ENCODE results near the gene MSRB2.

The MSRB2 gene

DNA sequence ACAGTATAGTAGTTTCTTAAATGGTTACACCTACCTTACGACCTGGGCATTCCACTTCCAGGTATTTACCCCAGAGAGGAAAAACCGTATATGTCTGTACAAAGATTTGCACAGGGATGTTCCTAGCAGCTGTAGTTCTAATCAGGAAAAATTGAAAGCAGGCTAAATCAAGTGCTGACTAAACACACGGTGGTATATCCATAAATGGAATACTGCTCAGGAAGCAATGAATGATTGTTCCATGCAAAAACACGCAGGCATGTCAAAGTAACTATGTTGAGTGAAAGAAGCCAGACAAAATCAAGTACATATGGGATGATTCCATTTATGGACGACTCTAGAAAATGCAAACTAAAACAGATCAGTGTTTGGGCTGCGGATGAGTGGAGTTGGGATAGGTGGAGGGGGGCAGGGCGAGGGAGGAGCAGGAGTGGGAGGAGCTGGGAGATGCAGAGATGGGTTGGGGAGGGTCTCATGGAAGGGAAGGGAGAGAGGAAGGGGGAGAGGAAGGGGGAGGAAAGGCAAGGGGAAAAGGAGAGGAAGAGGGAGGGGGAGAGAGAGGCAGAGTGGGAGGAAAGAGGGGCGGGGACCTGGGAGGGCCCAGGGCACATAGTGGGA lies 484 bp upstream of the MSRB2 start:
- H3K27me3 ChIP-seq (ENCODE audit: low read length): no peaks in the 10 kb centered on the region
- no peak overlapping the region for H3K9ac ChIP-seq (ENCODE audit: low read length)
- no peaks in the 10 kb centered on the region for H3K9me3 ChIP-seq (ENCODE audit: insufficient read depth, low read length)
- H3K27ac ChIP-seq (ENCODE audit: low read depth, low read length): no peak overlapping the region
- H3K79me2 ChIP-seq (ENCODE audit: insufficient read depth, low read length): no peaks in the 10 kb centered on the region
- no peaks in the 10 kb centered on the region for H3K36me3 ChIP-seq (ENCODE audit: low read length)
- H3K9me2 ChIP-seq (replicated peaks; ENCODE audit: insufficient read depth, low read length): no peaks in the 10 kb centered on the region
- no peaks in the 10 kb centered on the region for H3F3A ChIP-seq (ENCODE audit: insufficient read depth)
- no peak overlapping the region for H3K4me2 ChIP-seq (ENCODE audit: low read depth, low read length, poor library complexity, severe bottlenecking)
- no peaks in the 10 kb centered on the region for H4K20me1 ChIP-seq (ENCODE audit: low read depth, low read length)
- H3K4me3 ChIP-seq (ENCODE audit: insufficient read depth, low read length, poor library complexity, severe bottlenecking): no peak overlapping the region
- H2AFZ ChIP-seq (ENCODE audit: low read depth, low read length, severe bottlenecking): no peak overlapping the region
- TF ChIP-seq EZH2phosphoT487 (conservative IDR thresholded peaks at IDR 0.05; ENCODE audit: low read length) (no peak), CTCF (IDR thresholded peaks at IDR 0.05; ENCODE audit: insufficient read depth, low read length, poor library complexity, severe bottlenecking) (no peak)

DNA sequence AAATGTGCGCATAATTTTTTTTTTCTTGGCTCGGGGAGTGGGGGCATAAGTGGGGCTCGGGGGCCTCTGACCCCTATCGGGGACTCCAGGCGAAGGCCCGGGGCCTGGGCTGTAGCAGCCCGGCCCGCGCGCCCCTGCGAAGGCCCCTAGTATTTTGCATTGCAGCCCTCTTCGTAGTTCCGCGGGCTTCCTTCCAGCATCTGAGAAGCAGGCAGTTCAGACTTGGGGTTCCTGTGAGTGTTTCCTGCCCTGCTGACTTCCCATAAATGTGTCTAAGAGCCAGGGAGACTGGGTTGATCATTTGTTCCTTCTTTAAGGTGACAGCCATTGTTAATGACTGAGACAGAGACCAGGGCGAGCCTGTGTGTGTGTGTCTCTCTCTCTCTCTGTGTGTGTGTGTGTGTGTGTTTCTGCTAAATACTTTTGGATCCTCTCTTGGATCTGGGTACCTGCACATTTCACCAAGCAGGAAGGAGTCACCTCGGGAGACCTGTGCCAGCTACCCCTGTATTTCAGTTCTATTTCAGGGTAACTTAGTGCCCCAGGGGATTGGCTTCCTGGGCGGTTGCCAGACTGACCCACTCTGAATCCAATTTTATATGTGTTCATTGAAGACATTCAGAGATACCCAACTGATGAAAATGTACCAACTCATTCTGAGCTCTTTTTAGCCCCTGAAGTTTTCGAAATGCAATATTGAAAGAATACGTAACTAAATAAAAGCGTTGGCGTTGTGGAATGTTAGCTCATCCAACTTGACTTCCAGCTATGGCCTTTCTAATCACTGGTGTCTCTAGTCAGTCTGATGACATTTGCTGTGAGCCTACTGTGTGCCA lies 805 bp downstream of the MSRB2 start:
- Histone ChIP-seq H3F3A (ENCODE audit: insufficient read depth) (no peaks in the 10 kb centered on the region), H3K9me2 (replicated peaks; ENCODE audit: insufficient read depth, low read length) (no peaks in the 10 kb centered on the region), H3K9me3 (ENCODE audit: insufficient read depth, low read length) (no peaks in the 10 kb centered on the region), H3K27me3 (ENCODE audit: low read length) (no peaks in the 10 kb centered on the region), H3K79me2 (ENCODE audit: insufficient read depth, low read length) (no peaks in the 10 kb centered on the region), H3K4me3 (ENCODE audit: insufficient read depth, low read length, poor library complexity, severe bottlenecking) (peak overlapping the region; percentile 20), H3K9ac (ENCODE audit: low read length) (0 out of 2 replicates have a peak overlapping the region, but pooled peaks have one; percentile 13), H4K20me1 (ENCODE audit: low read depth, low read length) (no peaks in the 10 kb centered on the region), H3K36me3 (ENCODE audit: low read length) (no peaks in the 10 kb centered on the region), H3K4me2 (ENCODE audit: low read depth, low read length, poor library complexity, severe bottlenecking) (peak overlapping the region; percentile 33), H3K27ac (ENCODE audit: low read depth, low read length) (no peak overlapping the region), H2AFZ (ENCODE audit: low read depth, low read length, severe bottlenecking) (no peak overlapping the region)
- no peak for TF ChIP-seq EZH2phosphoT487 (conservative IDR thresholded peaks at IDR 0.05; ENCODE audit: low read length)
- no peak for TF ChIP-seq CTCF (IDR thresholded peaks at IDR 0.05; ENCODE audit: insufficient read depth, low read length, poor library complexity, severe bottlenecking)

DNA sequence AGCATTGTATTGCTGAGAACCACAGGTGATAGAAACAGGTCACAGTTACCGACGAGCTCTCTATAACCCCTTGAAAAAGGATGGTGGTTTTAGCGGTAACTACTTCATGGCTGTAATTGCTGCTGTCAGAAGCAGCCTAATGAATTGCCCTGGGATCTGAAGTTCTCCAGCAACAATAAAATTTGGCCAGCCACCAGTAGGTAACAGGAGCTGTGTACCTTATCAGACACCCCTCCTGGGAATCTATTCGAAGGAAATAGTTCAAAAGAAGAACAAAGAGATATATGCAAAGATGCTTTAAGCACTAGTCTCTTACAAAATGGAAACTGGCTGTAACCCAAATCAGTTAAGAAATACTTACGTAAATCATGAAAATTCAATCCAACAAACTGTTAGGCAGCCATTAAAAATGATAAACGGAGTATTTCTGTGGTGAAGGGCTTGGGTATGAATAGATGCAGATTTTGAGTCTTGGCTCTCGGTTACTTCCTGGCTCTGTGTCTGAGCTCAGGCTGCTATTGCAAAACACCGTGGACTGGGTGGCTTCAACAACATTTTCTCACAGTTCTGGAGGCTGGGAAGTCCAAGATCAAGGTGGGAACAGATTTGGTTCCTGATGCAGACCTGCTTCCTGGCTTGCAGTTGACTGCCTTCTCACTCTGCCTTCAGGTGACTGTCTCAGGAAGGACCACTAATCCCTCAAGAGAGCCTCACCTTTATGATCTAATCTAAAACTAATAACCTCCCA lies 1.6 kb downstream of the MSRB2 start:
- Histone ChIP-seq H2AFZ (ENCODE audit: low read depth, low read length, severe bottlenecking) (no peak overlapping the region), H3F3A (ENCODE audit: insufficient read depth) (no peaks in the 10 kb centered on the region), H3K9me2 (replicated peaks; ENCODE audit: insufficient read depth, low read length) (no peaks in the 10 kb centered on the region), H3K27ac (ENCODE audit: low read depth, low read length) (no peak overlapping the region), H3K9ac (ENCODE audit: low read length) (no peak overlapping the region), H3K4me3 (ENCODE audit: insufficient read depth, low read length, poor library complexity, severe bottlenecking) (no peak overlapping the region), H4K20me1 (ENCODE audit: low read depth, low read length) (no peaks in the 10 kb centered on the region), H3K27me3 (ENCODE audit: low read length) (no peaks in the 10 kb centered on the region), H3K36me3 (ENCODE audit: low read length) (no peaks in the 10 kb centered on the region), H3K9me3 (ENCODE audit: insufficient read depth, low read length) (no peaks in the 10 kb centered on the region), H3K4me2 (ENCODE audit: low read depth, low read length, poor library complexity, severe bottlenecking) (no peak overlapping the region), H3K79me2 (ENCODE audit: insufficient read depth, low read length) (no peaks in the 10 kb centered on the region)
- no peak for TF ChIP-seq EZH2phosphoT487 (conservative IDR thresholded peaks at IDR 0.05; ENCODE audit: low read length)
- no peak for TF ChIP-seq CTCF (IDR thresholded peaks at IDR 0.05; ENCODE audit: insufficient read depth, low read length, poor library complexity, severe bottlenecking)
